RWPE1 (cell line): ENCODE data around the gene C1orf74.

Experiments
- CTCF ChIA-PET: fragments of 350-600 bp; sonication (Branson Sonifier 250); formaldehyde crosslinking; extraction: SDS; loops from one replicate; lab custom pipeline; 2021; lab: Yijun Ruan, JAX
- POLR2A ChIA-PET: fragments of 400-600 bp; formaldehyde crosslinking; extraction: SDS; loops from one replicate; lab custom pipeline; 2020; ENCODE audit warnings: antibody characterized with exemption; ENCODE audit not compliant: low non-redundant PET; lab: Yijun Ruan, JAX
- DNase-seq: peaks from one replicate; pipeline ENCODE4 v3.0.0; 2012; ENCODE audit warnings: low spot score
- H3K27ac ChIP-seq: fragments of 450-650 bp; 2 replicates; pipeline ENCODE4 v1.5.1; 2017
- TF ChIP-seq, protein P1 (sequence below): fragments of 450-650 bp; conservative IDR thresholded peaks from 2 replicates; pipeline ENCODE4 v1.5.1; 2017; ENCODE audit warnings: low read depth, mild to moderate bottlenecking

The C1orf74 gene

GRCh38 chr1:209766051-209766450 is 18.3 kb downstream of the C1orf74 start:
- ChIA-PET CTCF (interaction anchor here (0.6 to 1.1 kb wide), 3 partner anchors 18 to 126 kb away, joined by 3 read pairs; no protein-coding TSS in a partner anchor), POLR2A (no interaction called here)
- no peak overlapping the region for H3K27ac ChIP-seq
- DNase-seq: no peak
- TF ChIP-seq, protein P1, sequence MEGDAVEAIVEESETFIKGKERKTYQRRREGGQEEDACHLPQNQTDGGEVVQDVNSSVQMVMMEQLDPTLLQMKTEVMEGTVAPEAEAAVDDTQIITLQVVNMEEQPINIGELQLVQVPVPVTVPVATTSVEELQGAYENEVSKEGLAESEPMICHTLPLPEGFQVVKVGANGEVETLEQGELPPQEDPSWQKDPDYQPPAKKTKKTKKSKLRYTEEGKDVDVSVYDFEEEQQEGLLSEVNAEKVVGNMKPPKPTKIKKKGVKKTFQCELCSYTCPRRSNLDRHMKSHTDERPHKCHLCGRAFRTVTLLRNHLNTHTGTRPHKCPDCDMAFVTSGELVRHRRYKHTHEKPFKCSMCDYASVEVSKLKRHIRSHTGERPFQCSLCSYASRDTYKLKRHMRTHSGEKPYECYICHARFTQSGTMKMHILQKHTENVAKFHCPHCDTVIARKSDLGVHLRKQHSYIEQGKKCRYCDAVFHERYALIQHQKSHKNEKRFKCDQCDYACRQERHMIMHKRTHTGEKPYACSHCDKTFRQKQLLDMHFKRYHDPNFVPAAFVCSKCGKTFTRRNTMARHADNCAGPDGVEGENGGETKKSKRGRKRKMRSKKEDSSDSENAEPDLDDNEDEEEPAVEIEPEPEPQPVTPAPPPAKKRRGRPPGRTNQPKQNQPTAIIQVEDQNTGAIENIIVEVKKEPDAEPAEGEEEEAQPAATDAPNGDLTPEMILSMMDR: no peak

DNA sequence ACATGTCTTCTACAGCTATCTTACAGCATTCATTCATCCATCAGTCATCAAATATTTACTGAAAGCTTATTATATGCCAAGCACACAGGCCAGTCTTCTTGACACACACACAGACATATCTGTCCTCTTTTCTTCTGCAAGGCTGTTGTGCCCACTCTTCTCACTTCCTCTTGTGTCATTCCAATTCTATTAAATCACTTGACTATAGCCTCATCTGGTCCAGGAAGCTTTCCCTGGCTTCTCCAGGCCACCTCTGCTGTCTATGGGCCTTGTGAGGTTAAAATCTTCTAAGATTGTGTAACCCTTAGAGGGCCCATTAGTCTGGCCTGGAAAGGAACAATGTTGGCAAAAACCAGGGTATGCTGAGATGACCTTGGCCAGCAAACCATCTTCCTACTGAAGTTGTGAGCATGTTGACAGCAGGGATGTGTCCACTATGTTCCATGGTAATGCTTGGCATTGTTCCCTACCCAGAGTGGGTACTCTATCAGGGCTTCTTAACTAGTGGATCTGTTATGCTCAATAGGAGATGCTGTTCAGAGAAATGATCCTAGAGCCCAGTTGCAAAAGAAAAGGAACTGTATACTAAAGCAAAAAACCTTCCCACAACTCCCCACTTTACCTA is 23.2 kb downstream of the C1orf74 start:
- TF ChIP-seq, protein P1: no peak
- CTCF ChIA-PET: interaction anchor here (0.6 to 1.7 kb wide), 2 partner anchors 13 to 86 kb away, joined by 4 to 5 read pairs; no protein-coding TSS in a partner anchor
- DNase-seq: no peak
- POLR2A ChIA-PET: no interaction called here
- no peak overlapping the region for H3K27ac ChIP-seq

GRCh38 chr1:209759829-209760359 is 24.5 kb downstream of the C1orf74 start:
- no peak for DNase-seq
- H3K27ac ChIP-seq: no peak overlapping the region
- POLR2A ChIA-PET: no interaction called here
- CTCF ChIA-PET: interaction anchor here (0.5 to 1.7 kb wide), 3 partner anchors 12 to 1811 kb away, joined by 3 to 5 read pairs (median 4); no protein-coding TSS in a partner anchor
- TF ChIP-seq, protein P1: no peak

DNA sequence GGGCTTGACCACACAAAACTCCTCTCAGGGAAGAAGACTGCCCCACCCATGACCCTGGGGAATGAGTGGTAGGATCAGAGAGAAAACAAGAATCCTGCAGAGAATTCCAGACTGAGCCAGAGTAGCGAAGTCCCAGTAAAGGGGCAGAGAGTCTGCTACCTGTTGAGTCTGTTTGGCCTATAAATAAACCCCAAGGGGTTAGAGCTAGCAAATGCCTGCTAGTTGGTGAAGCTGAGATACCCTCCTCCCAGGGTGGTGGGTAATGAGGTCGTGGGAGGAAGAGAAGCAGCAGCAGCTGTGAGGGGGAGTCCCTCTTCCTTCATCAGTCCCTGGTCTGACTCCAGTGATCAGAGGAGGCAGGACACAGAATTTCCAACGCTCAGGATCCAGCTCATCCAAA is 26.0 kb downstream of the C1orf74 start:
- ChIA-PET POLR2A (no interaction called here), CTCF (interaction anchor here (1.1 kb wide), 1 partner anchor 10 kb away, joined by 5 read pairs; no protein-coding TSS in a partner anchor)
- TF ChIP-seq, protein P1: no peak
- no peak for DNase-seq
- no peak overlapping the region for H3K27ac ChIP-seq

DNA sequence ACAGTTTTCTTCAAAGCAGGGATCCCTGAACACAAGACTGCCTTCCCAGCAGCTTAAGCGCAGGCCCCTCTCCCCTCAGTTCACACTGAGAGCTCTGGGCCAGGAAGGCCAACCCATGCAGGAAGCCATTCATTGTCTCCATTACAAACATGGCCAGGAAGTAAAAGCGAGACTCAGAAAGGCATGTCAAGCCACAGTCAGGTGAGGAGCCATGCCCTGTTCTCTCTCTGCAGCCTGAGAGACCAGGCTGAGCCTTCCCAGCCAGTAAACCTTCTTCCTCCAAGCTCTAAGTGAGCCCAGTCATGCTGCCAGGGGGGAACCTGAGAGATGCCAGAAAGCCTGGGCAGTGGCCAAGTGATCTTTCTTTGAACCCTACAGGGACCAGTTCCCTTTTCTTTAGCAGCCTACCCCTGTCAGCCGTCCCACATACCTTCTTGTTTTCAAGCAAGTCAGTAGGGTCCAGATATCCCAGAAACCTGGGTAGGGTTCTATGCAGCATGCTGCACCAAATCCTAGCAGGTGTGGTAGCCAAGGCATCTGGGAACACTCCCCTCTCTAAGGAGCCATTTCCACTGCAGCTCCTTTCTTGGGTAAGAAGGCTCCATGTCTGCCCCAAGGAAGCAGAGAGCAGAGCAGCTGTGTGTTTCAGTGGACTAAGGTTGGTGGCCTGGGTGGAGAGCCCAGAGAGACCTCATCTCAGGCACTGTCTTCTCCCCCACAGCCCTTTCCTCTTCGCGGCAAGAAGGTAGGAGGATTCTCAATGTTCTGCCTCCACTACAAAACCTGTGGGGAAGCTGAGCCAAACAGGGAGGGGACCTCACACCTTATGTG is 27.5 kb downstream of the C1orf74 start:
- TF ChIP-seq, protein P1: no peak
- ChIA-PET CTCF (no interaction called here), POLR2A (no interaction called here)
- DNase-seq: no peak
- H3K27ac ChIP-seq: no peak overlapping the region

- DNase-seq: no peak
- TF ChIP-seq, protein P1: no peak
- H3K27ac ChIP-seq: no peak within 1 kb of the TSS
- ChIA-PET POLR2A (no interaction called here), CTCF (no interaction called here)
Measured at GRCh38 chr1:209755926-209756614, 28.3 kb downstream of the C1orf74 start, which contains the start of gene TRAF3IP3. Gene TRAF3IP3 (plus strand): TSS chr1:209756053. CDS start chr1:209760040, 3,987 bp downstream.
